Pulmonary artery endothelial cell (primary cell): ENCODE measurements around the gene PAQR3. TPM values are rescaled to one million over a fixed set of nuclear protein-coding genes. Genes with fewer than 3 reads are reported as not detected.
A peak's percentile ranks its signal among the peaks of the same experiment; 100 is the strongest.
"Not testable (repeated sequence)": the region's sequence is repeated elsewhere in the genome, so short reads cannot be mapped to it uniquely, and the experiment has no call there.

ENCODE experiments used
- DNase-seq: peaks from one replicate; pipeline ENCODE4 v3.0.0-alpha.2; 2011; ENCODE audit warnings: low read depth, low spot score
- total RNA-seq: library from RNA; depleted of rRNA; stranded (reverse); fragments of >200 nt; gene quantifications from 2 replicates; pipeline ENCODE4 v1.2.3, GENCODE V29; 2014

Gene PAQR3
- total RNA-seq, 1 donor from 2014 or later: 18.5 TPM

DNA sequence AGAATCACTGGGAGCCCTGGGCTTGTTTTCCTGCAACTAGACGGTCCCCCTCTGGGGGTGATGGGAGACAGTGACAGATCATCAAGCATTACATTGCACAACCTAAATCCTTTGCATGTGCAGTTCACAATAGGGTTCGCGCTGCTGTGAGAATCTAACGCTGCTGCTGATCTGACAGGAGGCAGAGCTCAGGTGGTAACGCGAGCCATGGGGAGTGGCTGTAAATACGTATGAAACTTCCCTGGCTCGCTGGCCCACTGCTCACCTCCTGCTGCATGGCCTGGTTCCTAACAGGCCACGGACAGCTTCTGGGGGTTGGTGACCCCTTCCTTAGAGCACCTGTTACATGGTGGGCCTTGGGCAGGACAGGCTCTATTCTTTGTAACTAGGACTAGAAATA lies 10.4 kb downstream of the PAQR3 start:
- no peak for DNase-seq

DNA sequence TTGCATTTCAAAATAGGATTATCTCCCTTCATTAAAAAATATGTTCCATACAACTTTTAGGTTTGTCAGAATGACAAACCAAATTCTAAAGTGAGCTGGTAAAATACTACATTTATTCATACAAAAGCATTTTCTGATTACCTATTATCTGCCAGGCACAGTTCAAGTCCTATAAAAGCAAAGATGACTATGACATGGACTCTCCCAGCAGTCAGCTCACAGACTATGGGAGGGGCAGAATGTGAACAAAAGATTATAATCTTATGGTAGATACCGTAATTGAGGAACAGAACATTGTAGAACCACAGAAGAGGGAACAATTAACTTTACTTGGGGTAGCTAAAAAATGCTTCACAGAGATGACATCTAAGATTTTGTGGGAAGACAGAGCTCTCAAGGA lies 12.4 kb downstream of the PAQR3 start:
- no peak for DNase-seq

DNA sequence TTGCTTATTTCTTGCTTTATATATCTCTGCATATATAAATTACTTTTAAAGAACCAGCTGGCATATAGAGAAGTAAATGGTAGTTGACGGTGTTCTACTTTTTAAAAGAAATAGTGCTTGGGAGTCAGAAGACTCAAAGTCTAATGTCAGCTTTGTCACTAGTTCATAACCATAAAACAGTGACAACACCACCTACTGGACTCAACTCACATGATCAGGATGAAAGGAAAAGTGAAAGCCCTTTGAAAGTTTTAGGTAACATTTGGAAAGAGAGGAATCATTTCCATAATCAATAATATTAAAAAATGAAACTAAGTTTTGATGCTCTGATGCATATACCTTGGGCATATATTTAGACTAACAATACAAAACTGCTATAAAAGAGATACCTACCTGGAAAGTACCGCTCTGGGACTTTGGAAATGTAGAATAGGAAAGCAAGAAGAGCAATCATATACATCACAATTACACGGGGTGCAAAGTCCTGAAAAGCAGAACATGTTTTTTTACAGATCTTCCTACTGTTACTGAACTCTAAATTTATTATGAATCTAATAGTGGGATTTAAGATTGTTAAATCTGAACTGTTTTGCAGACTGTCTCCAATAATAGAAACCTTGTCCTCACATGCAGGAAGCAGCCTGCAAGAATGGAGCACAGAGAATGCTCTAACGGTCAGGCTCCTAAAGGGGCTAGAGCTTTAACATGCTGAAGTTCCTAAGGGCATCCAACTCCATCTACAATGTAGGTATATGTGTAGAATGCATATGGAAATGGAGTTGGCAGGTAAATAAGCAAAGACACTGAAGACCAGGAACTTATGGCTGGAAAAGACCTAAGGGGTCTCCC lies 15.6 kb downstream of the PAQR3 start:
- no peak for DNase-seq

DNA sequence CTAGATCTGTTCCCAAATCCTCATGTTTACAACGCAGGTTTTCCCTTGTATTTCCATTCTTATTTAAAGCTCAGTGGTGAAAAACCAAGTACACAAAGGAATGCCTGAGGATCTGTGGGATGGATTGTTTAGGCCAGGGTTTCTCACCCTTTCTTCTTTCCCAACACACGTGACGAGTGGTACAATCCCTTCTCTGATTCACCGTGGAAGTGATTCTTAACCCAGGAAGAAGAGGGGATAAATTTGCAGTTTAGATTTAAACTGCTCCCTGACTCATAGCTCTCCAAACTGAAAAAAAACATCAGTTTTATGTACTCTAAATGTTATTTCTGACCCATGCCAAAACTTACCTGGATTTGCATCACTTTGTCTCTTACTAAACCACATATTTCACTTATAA lies 17.0 kb downstream of the PAQR3 start:
- DNase-seq: no peak

DNA sequence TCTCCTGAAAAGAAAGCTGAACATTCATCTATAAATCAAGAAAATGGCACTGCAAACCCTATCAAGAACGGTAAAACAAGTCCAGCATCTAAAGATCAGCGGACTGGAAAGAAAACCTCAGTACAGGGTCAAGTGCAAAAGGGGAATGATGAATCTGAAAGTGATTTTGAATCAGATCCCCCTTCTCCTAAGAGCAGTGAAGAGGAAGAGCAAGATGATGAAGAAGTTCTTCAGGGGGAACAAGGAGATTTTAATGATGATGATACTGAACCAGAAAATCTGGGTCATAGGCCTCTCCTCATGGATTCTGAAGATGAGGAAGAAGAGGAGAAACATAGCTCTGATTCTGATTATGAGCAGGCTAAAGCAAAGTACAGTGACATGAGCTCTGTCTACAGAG lies 28.6 kb downstream of the PAQR3 start:
- no peak for DNase-seq

DNA sequence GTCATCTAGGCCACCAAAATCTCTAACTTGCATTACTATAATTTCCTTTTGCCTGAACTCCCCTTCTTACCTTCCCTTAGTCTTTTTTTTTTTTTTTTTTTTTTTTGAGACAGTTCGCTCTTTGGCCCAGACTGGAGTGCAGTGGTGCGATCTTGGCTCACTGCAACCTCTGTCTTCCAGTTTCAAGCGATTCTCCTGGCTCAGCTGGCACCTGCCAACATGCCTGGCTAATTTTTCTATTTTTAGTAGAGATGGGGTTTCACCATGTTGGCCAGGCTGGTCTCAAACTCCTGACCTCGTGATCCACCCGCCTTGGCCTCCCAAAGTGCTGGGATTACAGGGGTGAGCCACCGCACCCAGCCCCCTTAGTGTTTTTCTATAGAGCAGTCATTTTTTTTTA lies 30.3 kb downstream of the PAQR3 start:
- DNase-seq: not testable (repeated sequence)

DNA sequence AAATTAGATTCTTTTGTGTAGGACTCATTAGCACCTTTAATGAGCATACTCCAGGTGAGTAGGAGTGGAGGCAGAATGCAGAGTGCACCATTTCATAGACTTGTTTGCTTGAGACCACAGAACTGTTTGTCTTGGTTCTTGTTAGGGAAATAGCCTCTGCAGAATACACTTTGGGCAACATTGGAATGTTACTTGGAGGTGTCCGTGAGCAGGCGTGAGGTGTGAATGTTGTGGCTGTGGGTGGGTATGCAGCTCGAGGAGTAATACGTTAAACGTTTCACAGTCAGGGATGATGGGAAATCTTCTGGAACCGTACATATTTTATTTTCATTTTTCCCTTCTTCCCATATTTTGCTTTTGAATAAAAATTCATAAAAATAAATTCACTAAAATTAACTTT lies 31.6 kb downstream of the PAQR3 start:
- no peak for DNase-seq

DNA sequence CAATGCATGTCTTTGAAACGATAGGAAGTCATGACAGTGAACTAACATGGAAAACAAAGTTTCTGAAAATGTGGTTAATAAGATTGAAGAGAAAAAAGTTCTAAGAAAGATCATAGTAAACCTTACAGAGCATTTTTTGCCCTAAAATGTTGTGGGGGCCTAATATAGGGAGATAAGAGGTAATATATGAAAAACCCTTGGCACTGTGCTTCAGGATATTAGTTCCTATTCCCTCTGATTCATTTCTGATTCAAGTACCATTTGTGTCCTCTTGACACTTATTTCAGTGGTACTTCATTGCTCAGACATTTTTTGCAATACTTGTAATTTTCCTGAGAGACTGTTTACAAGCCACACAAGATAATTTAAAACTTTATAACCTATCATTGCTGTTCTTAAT lies 35.1 kb downstream of the PAQR3 start:
- no peak for DNase-seq

DNA sequence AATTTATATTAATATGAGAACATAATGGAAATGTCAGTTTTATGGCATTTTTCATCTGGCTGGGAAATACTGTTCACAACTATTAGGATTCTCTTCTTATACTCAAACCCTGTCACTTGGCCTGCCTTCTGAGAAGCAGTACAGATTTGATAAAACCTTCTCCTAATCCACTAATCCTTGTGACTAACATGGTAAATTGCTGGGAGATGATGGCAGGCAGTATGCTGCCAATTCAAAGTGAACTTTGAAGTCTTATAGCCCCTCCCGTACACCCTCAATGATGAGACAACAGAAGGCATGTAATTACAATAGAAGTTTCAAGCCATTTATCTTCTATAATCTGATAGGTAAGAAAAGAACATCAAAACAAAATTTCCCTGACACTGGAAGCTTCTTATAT lies 36.9 kb downstream of the PAQR3 start:
- no peak for DNase-seq

DNA sequence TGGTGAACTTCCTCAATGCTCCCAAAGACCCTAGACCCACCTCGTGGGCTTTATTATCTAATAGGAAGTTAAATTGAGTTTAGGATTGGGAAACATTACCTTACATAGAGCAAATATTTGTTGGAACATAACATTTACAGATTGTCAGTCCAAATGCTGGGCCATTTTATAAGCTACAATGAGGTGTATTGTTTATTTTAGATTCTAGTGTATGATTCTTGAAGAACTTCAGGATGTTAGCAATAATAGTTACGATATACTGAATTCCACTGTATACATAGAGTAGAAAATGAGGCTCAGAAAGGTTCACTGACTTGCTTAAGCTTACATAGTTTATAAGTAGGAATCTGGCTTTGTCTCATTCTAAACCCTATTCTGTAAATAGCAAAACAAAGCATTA lies 37.4 kb downstream of the PAQR3 start:
- no peak for DNase-seq

DNA sequence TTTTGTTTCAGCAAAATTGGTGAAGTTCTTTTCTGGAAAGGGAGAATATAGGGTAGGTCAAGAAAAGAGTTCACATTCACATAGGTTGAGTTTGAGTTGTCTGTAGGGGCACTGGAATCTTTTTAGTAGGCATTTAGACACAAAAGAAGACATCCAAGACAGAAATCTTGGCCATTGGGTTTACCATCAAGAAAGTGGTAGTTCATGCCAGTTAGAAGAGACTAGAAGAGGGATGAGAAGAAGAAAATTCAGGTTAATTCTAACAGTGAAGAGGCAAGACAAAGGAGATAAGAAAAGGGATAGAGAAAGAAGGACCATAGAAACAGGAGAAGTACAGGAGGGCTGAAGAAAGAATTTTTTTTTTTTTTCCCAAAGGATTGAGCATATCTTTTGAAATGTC lies 39.9 kb downstream of the PAQR3 start:
- DNase-seq: no peak

DNA sequence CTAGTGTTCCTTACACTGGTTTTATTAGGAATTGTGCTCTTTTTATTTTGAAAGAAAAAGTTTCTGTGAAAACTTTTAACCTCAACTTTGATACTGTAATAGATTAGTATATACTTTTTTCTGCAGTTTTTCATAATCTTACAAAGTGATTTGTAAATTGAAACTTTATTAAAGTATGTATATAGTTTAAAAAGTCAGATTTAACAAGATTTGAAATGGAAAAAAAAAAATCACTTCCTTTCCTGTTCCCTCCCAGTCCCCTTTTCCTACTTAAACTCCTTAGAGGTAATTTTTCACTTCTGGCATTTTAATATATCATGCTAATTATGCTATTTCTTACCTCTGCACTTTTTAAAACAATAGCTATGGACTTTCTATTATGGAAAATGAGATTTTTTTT lies 49.3 kb downstream of the PAQR3 start:
- DNase-seq: no peak

DNA sequence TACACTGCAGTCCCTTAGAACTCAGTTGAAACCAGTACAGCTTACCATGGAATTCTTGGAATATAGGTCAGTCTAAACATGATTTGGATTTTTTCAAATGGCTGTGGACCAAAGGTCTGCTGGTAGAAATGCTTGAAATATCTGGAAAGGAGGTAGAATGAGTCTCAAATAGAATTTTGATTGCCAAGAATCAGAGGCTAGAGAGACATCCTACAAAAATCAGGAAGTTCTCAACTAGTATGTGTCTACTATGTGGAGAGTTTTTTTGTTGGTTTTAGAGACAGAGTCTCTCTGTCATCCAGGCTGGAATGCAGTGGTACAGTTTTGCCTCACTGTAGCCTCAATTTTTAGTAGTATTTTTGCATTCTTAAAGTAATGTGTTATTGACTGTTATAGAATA lies 53.6 kb downstream of the PAQR3 start:
- no peak for DNase-seq

DNA sequence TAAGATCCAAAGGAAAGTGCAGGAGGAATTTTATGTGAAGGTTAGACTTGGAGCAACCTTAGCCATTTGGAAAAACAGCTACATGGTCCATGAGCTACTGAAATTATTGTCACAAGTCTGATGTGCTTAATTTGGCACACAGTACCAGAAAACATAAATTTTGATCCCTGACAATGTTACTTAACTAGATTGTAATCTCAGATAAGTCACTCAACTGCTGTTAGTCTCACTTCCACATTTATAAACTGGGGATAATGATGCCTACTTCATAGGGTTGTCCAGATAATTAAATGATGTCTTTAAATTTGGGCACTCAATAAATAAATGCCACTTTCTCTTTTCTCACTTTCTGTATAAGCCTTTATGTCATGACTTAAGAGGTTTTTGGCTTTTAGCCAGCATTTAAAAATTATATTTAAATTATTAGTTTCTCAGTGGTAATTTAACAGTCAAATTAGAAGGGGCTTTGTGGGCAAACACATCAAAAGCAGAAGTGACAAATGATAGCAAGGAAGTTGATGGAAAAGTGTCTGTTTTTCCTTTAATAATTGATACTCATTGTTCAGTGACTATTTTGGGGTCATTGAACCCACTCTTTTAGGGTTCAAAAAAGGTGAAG lies 58.3 kb downstream of the PAQR3 start:
- DNase-seq: no peak

DNA sequence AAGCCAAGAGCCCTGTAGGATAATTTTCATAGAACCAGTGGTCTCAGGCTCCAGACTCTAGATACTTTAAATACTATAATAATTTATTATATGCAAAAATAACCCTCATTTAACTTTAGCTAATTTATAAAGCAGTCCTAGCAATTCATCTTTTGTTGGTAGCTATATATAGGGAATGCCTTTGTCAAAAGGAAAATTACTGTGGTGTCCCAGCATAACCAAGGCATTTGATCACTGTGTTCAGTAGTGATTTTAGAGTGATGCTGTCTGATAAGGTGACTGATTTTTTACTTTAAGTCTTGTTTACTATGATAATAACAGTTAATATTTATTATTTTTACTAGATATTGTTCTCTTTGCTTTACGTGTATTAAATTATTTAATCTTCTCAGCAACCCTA lies 61.2 kb downstream of the PAQR3 start:
- no peak for DNase-seq

DNA sequence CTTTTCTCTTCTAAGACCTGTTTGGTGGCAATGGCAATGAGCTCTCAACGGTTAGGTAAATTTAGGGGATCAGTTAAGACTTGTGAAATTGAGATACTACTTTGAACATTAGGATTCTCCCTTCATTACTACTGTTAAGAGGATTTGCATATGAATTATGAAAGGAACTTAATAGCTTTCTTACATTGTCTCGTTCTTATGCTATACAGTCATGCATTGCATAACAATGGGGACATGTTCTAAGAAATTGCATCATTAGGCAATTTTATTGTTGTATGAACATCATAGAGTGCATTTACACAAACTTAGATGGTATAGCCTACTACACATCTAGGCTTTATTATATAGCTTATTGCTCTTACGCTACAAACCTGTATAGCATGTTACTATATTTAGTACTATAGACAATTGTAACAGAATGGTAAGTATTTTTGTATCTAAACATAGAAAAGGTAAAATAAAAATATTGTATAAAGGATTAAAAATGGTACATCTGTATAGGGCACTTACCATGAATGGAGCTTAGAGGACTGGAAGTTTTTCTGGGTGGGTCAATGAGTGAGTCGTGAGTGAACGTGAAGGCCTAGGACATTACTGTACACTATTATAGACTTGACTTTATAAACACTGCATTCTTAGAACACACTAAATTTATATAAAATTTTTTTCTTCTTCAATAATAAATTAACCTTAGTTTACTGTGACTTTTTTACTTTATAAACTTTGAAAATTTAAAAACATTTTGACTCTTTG lies 62.5 kb downstream of the PAQR3 start:
- DNase-seq: no peak

DNA sequence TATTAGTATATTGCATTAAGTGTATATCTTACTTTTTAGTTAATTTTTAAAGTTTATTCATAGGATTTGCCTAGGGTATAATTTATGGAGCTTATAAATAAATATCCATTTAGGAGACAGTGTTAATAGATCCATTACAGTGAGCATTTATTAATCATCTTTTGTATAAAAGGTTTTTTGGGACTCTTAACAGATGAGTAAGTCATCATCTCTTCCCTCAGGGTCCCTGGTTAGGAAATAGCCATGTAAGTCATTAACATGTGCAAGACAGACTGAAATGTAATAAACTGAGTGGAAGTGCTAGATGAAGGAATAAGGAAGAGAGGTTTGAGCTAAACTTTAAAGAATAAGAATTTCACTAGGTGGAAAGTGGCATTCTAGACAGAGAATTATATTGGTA lies 69.2 kb downstream of the PAQR3 start:
- no peak for DNase-seq

DNA sequence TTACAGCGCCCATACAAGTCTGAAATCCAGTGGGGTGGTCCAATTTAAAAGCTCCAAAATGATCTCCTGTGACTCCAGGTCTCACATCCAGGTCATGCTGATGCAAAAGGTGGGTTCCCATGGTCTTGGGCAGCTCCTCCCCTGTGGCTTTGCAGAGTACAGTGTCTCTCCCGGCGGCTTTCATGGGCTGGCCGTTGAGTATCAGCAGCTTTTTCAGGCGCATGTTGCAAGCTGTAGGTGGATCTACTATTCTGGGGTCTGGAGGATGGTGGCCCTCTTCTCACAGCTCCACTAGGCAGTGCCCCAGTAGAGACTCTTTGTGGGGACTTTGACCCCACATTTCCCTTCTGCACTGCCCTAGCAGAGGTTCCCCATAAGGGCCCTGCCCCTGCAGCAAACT lies 70.5 kb downstream of the PAQR3 start:
- not testable (repeated sequence) for DNase-seq

DNA sequence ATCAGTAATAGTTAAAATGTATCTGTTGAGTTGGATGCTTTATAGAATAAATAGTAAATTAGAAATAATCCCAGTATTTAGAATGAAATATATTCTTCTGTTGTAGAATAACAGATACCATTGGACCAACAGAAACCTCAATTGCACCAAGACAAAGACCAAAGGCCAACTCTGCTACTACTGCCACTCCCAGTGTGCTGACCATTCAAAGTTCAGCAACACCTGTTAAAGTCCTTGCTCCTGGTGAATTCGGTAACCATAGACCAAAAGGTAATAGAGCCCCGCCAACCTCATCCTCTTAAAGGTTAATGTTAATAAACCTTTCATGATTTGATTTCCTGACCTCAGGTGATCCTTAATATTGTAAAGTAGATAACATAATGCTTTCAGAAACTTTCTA lies 73.8 kb downstream of the PAQR3 start:
- DNase-seq: no peak

DNA sequence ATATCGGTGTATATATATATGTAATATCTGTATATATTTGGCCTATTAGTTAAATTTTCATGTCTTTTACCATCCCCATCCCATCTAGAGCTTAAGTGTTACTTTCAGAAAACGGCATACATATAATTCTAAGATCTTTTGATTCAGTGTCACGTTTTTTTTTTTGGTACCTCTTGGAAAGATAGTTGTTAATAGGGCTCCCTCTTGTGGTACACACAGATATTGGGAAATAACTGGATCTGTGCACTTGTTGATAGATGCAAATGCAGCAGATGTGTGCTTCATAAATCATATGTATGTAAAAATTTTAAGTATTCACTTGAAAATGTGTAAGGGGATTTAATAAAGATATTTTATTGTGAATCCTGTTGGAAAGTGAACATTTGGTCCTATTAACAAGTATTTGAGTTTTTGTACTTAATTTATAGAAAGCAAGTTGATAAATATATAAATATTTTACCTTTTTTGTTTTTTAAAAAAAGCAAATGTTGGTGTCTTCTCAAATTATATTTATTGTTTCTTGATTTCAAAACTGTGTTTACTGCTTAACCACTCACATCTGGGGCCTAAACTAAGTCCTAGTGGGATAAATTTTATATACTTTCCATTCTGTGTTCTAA lies 74.7 kb downstream of the PAQR3 start:
- peak; percentile 50 for DNase-seq

DNA sequence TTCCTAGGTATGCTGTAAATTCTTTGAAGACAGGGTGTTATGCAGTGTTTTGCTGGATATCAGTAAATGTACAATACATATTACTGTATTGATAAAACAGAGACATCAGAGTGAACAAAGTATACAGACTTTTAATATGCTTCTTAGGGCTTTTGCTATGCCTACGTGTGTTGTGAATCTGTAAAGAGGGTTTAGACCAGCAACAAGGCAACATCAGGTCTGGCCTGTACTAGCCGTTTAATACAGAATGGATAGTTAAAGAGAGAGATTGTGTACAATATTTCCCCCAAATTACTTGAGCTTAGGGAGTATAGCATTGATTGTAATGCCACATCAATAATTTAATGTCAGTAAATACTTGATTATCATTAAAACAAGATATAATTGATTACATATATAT lies 75.2 kb downstream of the PAQR3 start:
- DNase-seq: no peak

DNA sequence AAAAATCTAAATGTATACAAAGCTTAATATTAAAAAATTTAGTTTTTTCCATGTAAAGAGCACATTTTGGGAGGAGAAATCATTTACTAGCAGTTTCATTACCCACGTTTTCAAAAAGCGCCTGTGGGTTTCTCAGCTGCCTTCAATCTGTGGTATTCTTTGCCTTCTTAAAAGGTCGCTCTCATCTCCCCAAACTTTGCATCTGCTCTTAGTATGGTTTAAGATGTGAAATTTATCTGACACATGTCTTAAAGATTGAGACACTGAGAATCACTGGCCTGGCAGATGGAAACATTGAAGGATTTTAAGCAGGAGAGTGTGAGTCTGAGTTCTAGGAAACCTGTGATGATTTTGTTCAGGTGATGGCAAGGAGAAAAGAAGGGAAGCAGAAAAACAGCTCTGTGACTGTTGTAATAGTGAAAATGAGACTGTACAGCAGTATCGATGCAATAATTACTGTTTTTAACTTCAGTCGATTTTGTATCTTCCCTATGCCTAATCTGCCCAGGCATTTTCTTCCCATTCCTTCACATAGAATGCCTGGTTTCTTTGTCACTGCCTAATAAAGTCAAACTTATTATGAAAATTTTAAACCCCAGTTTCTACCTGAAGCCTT lies 75.9 kb downstream of the PAQR3 start:
- DNase-seq: no peak
